Gastroesophageal sphincter (tissue), 3 donors: ENCODE measurements around the gene MCM5.

ENCODE experiments used
- POLR2AphosphoS5 ChIP-seq: sonication (generic); formaldehyde crosslinking; IDR thresholded peaks from one replicate; pipeline ENCODE4 v1.6.1; 2017; ENCODE audit warnings: antibody characterized with exemption
- TF ChIP-seq, protein P1 (sequence below), 4 experiments: fragments of 200-600 bp in 2 of 4; fragments of 450-650 bp in 2 of 4; sonication (generic) in 1 of 4; IDR thresholded peaks; one replicate each; pipeline ENCODE4 v1.5.1; 2017 to 2019; ENCODE audit warnings: antibody characterized with exemption in 4 of 4, mild to moderate bottlenecking in 2 of 4, moderate library complexity in 2 of 4

DNA sequence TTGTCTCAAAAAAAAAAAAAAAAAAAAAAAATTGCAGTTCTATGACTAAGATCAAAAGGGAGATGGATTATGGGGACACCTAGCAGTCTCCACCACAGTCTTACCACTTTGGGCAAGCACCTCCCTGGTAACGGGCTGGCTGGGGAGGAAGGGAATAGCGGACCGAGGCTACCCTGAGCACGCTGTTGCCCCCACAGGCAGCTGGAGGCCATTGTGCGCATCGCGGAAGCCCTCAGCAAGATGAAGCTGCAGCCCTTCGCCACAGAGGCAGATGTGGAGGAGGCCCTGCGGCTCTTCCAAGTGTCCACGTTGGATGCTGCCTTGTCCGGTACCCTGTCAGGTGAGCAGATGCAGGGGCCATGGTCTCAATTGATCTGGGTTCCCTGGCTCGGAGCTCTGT is 21.2 kb downstream of the MCM5 start:
- TF ChIP-seq, protein P1, sequence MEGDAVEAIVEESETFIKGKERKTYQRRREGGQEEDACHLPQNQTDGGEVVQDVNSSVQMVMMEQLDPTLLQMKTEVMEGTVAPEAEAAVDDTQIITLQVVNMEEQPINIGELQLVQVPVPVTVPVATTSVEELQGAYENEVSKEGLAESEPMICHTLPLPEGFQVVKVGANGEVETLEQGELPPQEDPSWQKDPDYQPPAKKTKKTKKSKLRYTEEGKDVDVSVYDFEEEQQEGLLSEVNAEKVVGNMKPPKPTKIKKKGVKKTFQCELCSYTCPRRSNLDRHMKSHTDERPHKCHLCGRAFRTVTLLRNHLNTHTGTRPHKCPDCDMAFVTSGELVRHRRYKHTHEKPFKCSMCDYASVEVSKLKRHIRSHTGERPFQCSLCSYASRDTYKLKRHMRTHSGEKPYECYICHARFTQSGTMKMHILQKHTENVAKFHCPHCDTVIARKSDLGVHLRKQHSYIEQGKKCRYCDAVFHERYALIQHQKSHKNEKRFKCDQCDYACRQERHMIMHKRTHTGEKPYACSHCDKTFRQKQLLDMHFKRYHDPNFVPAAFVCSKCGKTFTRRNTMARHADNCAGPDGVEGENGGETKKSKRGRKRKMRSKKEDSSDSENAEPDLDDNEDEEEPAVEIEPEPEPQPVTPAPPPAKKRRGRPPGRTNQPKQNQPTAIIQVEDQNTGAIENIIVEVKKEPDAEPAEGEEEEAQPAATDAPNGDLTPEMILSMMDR (IDR thresholded peaks at IDR 0.05), result no peak
- no peak for TF ChIP-seq POLR2AphosphoS5
